GM21528 (cell line): ENCODE measurements around the gene ANGPT4.

Experiments
- ATAC-seq: cut with Tn5 transposase; IDR thresholded peaks from one replicate; pipeline ENCODE4 v1.9.1; 2021; ENCODE audit warnings: mild to moderate bottlenecking, moderate library complexity; ENCODE audit not compliant: unreplicated experiment, low FRiP score

The ANGPT4 gene

GRCh38 chr20:916125-916799 lies at the start of gene ANGPT4:
Gene ANGPT4 (minus strand): TSS chr20:916334. CDS start chr20:916214, 120 bp downstream.
- ATAC-seq: no peak

- ATAC-seq: no peak
Observed at GRCh38 chr20:963795-964194, 47.7 kb upstream of the ANGPT4 start.

GRCh38 chr20:962683-963082 lies 46.5 kb upstream of the ANGPT4 start:
- no peak for ATAC-seq

GRCh38 chr20:962223-962622 lies 46.1 kb upstream of the ANGPT4 start:
- no peak for ATAC-seq

GRCh38 chr20:961768-962167 lies 45.6 kb upstream of the ANGPT4 start:
- ATAC-seq: no peak

GRCh38 chr20:959996-960615 lies 44.0 kb upstream of the ANGPT4 start:
- no peak for ATAC-seq

- no peak for ATAC-seq
Observed at GRCh38 chr20:958936-959815, 43.0 kb upstream of the ANGPT4 start.

- no peak for ATAC-seq
Observed at GRCh38 chr20:957544-957943, 41.4 kb upstream of the ANGPT4 start.

GRCh38 chr20:956330-956951 lies 40.3 kb upstream of the ANGPT4 start:
- no peak for ATAC-seq

- ATAC-seq: no peak
Observed at GRCh38 chr20:955656-956055, 39.5 kb upstream of the ANGPT4 start.

- ATAC-seq: no peak
Observed at GRCh38 chr20:955111-955510, 39.0 kb upstream of the ANGPT4 start.

GRCh38 chr20:953742-954141 lies 37.6 kb upstream of the ANGPT4 start:
- ATAC-seq: no peak

- no peak for ATAC-seq
Observed at GRCh38 chr20:952196-952795, 36.2 kb upstream of the ANGPT4 start.

GRCh38 chr20:951384-952169 lies 35.4 kb upstream of the ANGPT4 start:
- ATAC-seq: no peak

- ATAC-seq: no peak
Observed at GRCh38 chr20:949717-950116, 33.6 kb upstream of the ANGPT4 start.

GRCh38 chr20:946826-947225 lies 30.7 kb upstream of the ANGPT4 start:
- ATAC-seq: no peak

- ATAC-seq: no peak
Observed at GRCh38 chr20:945841-946240, 29.7 kb upstream of the ANGPT4 start.

- ATAC-seq: no peak
Observed at GRCh38 chr20:944774-945410, 28.8 kb upstream of the ANGPT4 start.

- no peak for ATAC-seq
Observed at GRCh38 chr20:944148-944547, 28.0 kb upstream of the ANGPT4 start.
